Measurements from ENCODE around the gene FAM193A.

- TF ChIP-seq SIN3A (IDR thresholded peaks at IDR 0.05; ENCODE audit: borderline replicate concordance, insufficient read depth, low read length) (no peak), POLR2AphosphoS5 (IDR thresholded peaks at IDR 0.05; ENCODE audit: low read depth, low read length) (no peak), TAF1 (IDR thresholded peaks at IDR 0.05; ENCODE audit: borderline replicate concordance, insufficient read depth, low read length) (no peak), REST (IDR thresholded peaks at IDR 0.05; ENCODE audit: insufficient read depth in 1 of 2, low read depth in 2 of 2, low read length in 2 of 2) (no peak), FOXP2 (optimal IDR thresholded peaks at IDR 0.05; ENCODE audit: borderline replicate concordance, extremely low read depth, extremely low read length, insufficient read depth) (no peak)
These were observed 35.3 kb upstream of the FAM193A start for GRCh38 chr4:2501034-2501594.
